Heart left ventricle (tissue), 13 donors: ENCODE measurements around the gene DIAPH2.

Source experiments
- POLR2A ChIP-seq, 2 donors: fragments of 450-650 bp; IDR thresholded peaks; one replicate each; pipeline ENCODE4 v1.6.1; 2017; ENCODE audit warnings: antibody characterized with exemption in 2 of 2, mild to moderate bottlenecking in 2 of 2, moderate library complexity in 2 of 2
- TF ChIP-seq, protein P1 (sequence below), 12 donors: fragments of 200-600 bp; sonication (generic) in 4 of 12; IDR thresholded peaks; one replicate each; pipeline versions ENCODE4 v1.5.0 to v1.8.0; 2018 to 2022; ENCODE audit warnings: antibody characterized with exemption in 12 of 12, mild to moderate bottlenecking in 5 of 12
- donor health status: ischemic (EF 13 %, LVEDD 7.1; RV severe dilation, severe dysfunction).
- donor health status: DM: no; HTN: yes; CAD: no.
- donor health status: DM: no; HTN: no; CAD: no.
- donor health status: ischemic (EF 25% LVEDD 6.9; RV normal size, moderate dysfunction).
- donor health status: ischemic (EF 25% LVEDD 5.7; RV mildly dilated, moderate dysfunction).
- donor health status: ischemic (EF 35%, LVEDD 5.7; RV mildly dilated, moderate dysfunction).
- donor health status: nonischemic (EF 11% LVEDD 7.7; RV severe dilation, severe dysfunction).
- donor health status: DM: yes; HTN: yes; CAD: no.
- donor health status: PGD.
- donor health status: ischemic (EF 29% LVEDD 5.4; RV normal size, mild dysfunction).
- donor health status: nonischemic (EF 23%, LVEDD 6.1; RV moderate dilation, normal function).

GRCh38 chrX:97531825-97532224, 847.2 kb downstream of the DIAPH2 start:
- TF ChIP-seq, protein P1, sequence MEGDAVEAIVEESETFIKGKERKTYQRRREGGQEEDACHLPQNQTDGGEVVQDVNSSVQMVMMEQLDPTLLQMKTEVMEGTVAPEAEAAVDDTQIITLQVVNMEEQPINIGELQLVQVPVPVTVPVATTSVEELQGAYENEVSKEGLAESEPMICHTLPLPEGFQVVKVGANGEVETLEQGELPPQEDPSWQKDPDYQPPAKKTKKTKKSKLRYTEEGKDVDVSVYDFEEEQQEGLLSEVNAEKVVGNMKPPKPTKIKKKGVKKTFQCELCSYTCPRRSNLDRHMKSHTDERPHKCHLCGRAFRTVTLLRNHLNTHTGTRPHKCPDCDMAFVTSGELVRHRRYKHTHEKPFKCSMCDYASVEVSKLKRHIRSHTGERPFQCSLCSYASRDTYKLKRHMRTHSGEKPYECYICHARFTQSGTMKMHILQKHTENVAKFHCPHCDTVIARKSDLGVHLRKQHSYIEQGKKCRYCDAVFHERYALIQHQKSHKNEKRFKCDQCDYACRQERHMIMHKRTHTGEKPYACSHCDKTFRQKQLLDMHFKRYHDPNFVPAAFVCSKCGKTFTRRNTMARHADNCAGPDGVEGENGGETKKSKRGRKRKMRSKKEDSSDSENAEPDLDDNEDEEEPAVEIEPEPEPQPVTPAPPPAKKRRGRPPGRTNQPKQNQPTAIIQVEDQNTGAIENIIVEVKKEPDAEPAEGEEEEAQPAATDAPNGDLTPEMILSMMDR (IDR thresholded peaks at IDR 0.05), result no peak
- TF ChIP-seq POLR2A (IDR thresholded peaks at IDR 0.05), result no peak
